ENCODE results near the gene OGFOD2. TPM values are rescaled to one million over a fixed set of nuclear protein-coding genes. Genes with fewer than 3 reads are reported as not detected.

The OGFOD2 gene
- total RNA-seq: 12.7 and 17.3 TPM in 2 replicates

GRCh38 chr12:122974892-122975789 lies at the start of gene OGFOD2:
TSS of gene OGFOD2 (plus strand) at chr12:122975244. CDS start at chr12:122975252, 8 bp downstream.

GRCh38 chr12:122965851-122966742 lies 8.9 kb upstream of the OGFOD2 start, which contains the start of gene ABCB9:
TSS of gene ABCB9 (minus strand) at chr12:122966463. CDS start at chr12:122960235, 6,228 bp downstream.

GRCh38 chr12:122980183-122981035 lies 5.4 kb downstream of the OGFOD2 start, which contains the start of gene ARL6IP4:
TSS of gene ARL6IP4 (plus strand) at chr12:122980681. CDS start at chr12:122981140, 459 bp downstream.

Small RNA genes within 50 kb of the gene (small RNA-seq; reads per million reads assigned to genes)
- gene ARL6IP4 (ENCODE audit: low replicate concordance) (not detected), gene MIR4304 (ENCODE audit: low replicate concordance) (not detected)

Other genes with a start within 250 kb of the OGFOD2 start
- 0.66 and 0.72 TPM in 2 replicates for gene HCAR1, start 244.4 kb upstream of the OGFOD2 start, total RNA-seq
- gene DENR, start 222.4 kb upstream of the OGFOD2 start, total RNA-seq: 39.6 and 54.7 TPM in 2 replicates
- gene CCDC62, start 200.7 kb upstream of the OGFOD2 start, total RNA-seq: 0.57 and 1.3 TPM in 2 replicates
- gene HIP1R, start 139.8 kb upstream of the OGFOD2 start, total RNA-seq: 9.6 and 15.6 TPM in 2 replicates
- gene VPS37B, start 79.1 kb upstream of the OGFOD2 start, total RNA-seq: 26.0 and 32.1 TPM in 2 replicates
- 7.0 and 13.7 TPM in 2 replicates for gene ABCB9, start 8.8 kb upstream of the OGFOD2 start, total RNA-seq
- 104 and 175 TPM in 2 replicates for gene ARL6IP4, start 5.4 kb downstream of the OGFOD2 start, total RNA-seq
- 4.6 and 5.7 TPM in 2 replicates for gene PITPNM2, start 175.8 kb downstream of the OGFOD2 start, total RNA-seq